CD14-positive monocyte (primary cell): ENCODE data around the gene GRM2. TPM values are rescaled to one million over a fixed set of nuclear protein-coding genes. Genes with fewer than 3 reads are reported as not detected.

Experiments used
- DNase-seq, 3 donors: peaks; one replicate each; pipeline ENCODE4 v3.0.0-alpha.2; 2011 to 2022
- H2AFZ ChIP-seq: 2 replicates; pipeline ENCODE4 v1.6.0; 2012; ENCODE audit warnings: mild to moderate bottlenecking, low read depth, low read length, inconsistent platforms; ENCODE audit not compliant: insufficient read depth, poor library complexity, severe bottlenecking
- H3K27ac ChIP-seq, 2 donors: 1 replicate in 1 of 2; 2 replicates in 1 of 2; pipeline ENCODE4 v1.5.1; 2012 to 2013; ENCODE audit warnings: low read length in 2 of 2, control low read depth in 1 of 2, inconsistent platforms in 1 of 2, low read depth in 1 of 2, mild to moderate bottlenecking in 1 of 2
- H3K27me3 ChIP-seq, 2 donors: one replicate each; pipeline versions ENCODE4 v1.6.0 to v1.6.1; 2011 to 2013; ENCODE audit warnings: low read length in 2 of 2; ENCODE audit not compliant: control insufficient read depth in 2 of 2, insufficient read depth in 2 of 2
- H3K36me3 ChIP-seq, 2 donors: replicated peaks in 1 of 2; 1 replicate in 1 of 2; 2 replicates in 1 of 2; pipeline versions ENCODE4 v1.5.1 to v1.6.1; 2012 to 2013; ENCODE audit warnings: low read length in 2 of 2, control low read depth in 1 of 2, inconsistent platforms in 1 of 2, mild to moderate bottlenecking in 1 of 2; ENCODE audit not compliant: insufficient read depth in 2 of 2, control insufficient read depth in 1 of 2
- H3K4me1 ChIP-seq, 2 donors: 1 replicate in 1 of 2; 2 replicates in 1 of 2; pipeline versions ENCODE4 v1.5.1 to v1.6.1; 2012 to 2013; ENCODE audit warnings: low read length in 2 of 2, control low read depth in 1 of 2, inconsistent platforms in 1 of 2, mild to moderate bottlenecking in 1 of 2, moderate library complexity in 1 of 2; ENCODE audit not compliant: insufficient read depth in 2 of 2, control insufficient read depth in 1 of 2
- H3K4me2 ChIP-seq: replicated peaks from 2 replicates; pipeline ENCODE3; 2012; ENCODE audit warnings: low read length, moderate library complexity, mild to moderate bottlenecking; ENCODE audit not compliant: poor library complexity, severe bottlenecking; ENCODE audit errors: extremely low read depth
- H3K4me3 ChIP-seq, 3 experiments: fragments of 200-600 bp in 1 of 3; sonication (generic) in 1 of 3; replicated peaks in 1 of 3; 1 replicate in 2 of 3; 2 replicates in 1 of 3; pipeline ENCODE4 v1.5.1; 2011 to 2013; ENCODE audit warnings: low read length in 3 of 3, mild to moderate bottlenecking in 3 of 3, control low read depth in 2 of 3, low read depth in 2 of 3, inconsistent platforms in 1 of 3, moderate library complexity in 1 of 3
- H3K79me2 ChIP-seq: 2 replicates; pipeline ENCODE4 v1.6.0; 2012; ENCODE audit warnings: mild to moderate bottlenecking, control low read depth, inconsistent platforms, low read length, moderate library complexity; ENCODE audit not compliant: insufficient read depth
- H3K9ac ChIP-seq: 2 replicates; pipeline ENCODE4 v1.6.0; 2017; ENCODE audit warnings: low read length, mild to moderate bottlenecking; ENCODE audit not compliant: insufficient read depth, poor library complexity, severe bottlenecking
- H3K9me3 ChIP-seq, 2 donors: replicated peaks in 1 of 2; 1 replicate in 1 of 2; 2 replicates in 1 of 2; pipeline versions ENCODE4 v1.5.1 to v1.6.1; 2012 to 2013; ENCODE audit warnings: low read length in 2 of 2, control low read depth in 1 of 2; ENCODE audit not compliant: control insufficient read depth in 1 of 2, insufficient read depth in 1 of 2
- H4K20me1 ChIP-seq: 2 replicates; pipeline ENCODE4 v1.6.0; 2012; ENCODE audit warnings: mild to moderate bottlenecking, low read length, control low read depth, moderate library complexity; ENCODE audit not compliant: insufficient read depth
- H3K27ac Mint-ChIP-seq, 7 donors: one replicate each; pipeline ENCODE4 v1.8.0; 2020; ENCODE audit warnings: mild to moderate bottlenecking in 7 of 7, mixed read lengths in 7 of 7, moderate library complexity in 6 of 7, inconsistent platforms in 2 of 7
- H3K27me3 Mint-ChIP-seq, 3 donors: one replicate each; pipeline ENCODE4 v1.8.0; 2021 to 2022; ENCODE audit warnings: low read depth in 3 of 3, mild to moderate bottlenecking in 3 of 3, mixed read lengths in 3 of 3, moderate library complexity in 3 of 3, inconsistent platforms in 1 of 3
- H3K36me3 Mint-ChIP-seq, 2 donors: one replicate each; pipeline ENCODE4 v1.8.0; 2020; ENCODE audit warnings: mixed read lengths in 2 of 2, inconsistent platforms in 1 of 2, mild to moderate bottlenecking in 1 of 2
- H3K4me1 Mint-ChIP-seq: one replicate; pipeline ENCODE4 v1.8.0; 2020; ENCODE audit warnings: mild to moderate bottlenecking, mixed read lengths
- H3K4me3 Mint-ChIP-seq, 2 donors: one replicate each; pipeline ENCODE4 v1.8.0; 2020; ENCODE audit warnings: mild to moderate bottlenecking in 2 of 2, mixed read lengths in 2 of 2, moderate library complexity in 1 of 2
- H3K9me3 Mint-ChIP-seq, 7 donors: one replicate each; pipeline ENCODE4 v1.8.0; 2020 to 2022; ENCODE audit warnings: mixed read lengths in 7 of 7, mild to moderate bottlenecking in 6 of 7, moderate library complexity in 6 of 7, inconsistent platforms in 2 of 7
- CTCF ChIP-seq: fragments of 200-600 bp; IDR thresholded peaks from one replicate; pipeline ENCODE4 v1.8.0; 2022; ENCODE audit warnings: antibody characterized with exemption, mild to moderate bottlenecking
- WGBS: methylation state at CpG from one replicate; pipeline ENCODE4 v1.1.5; 2013; ENCODE audit warnings: missing lambda C conversion rate; ENCODE audit not compliant: insufficient coverage; 5-methylcytosine and 5-hydroxymethylcytosine counted together
- intact Hi-C, 2 donors: fragments of 100-400 bp; cut with micrococcal nuclease; formaldehyde crosslinking; loops; one replicate each; pipeline versions ENCODE4 v1.15.0 to v1.15.1; 2023
- polyA plus RNA-seq, 3 donors: library from polyadenylated mRNA; depleted of rRNA in 1 of 3; unstranded in 2 of 3; stranded (reverse) in 1 of 3; fragments of 300-500 nt in 2 of 3; fragments of >200 nt in 1 of 3; fragmentation: Illumina TruSeq in 2 of 3; gene quantifications; 1 replicate in 2 of 3; 2 replicates in 1 of 3; pipeline ENCODE4 v1.2.3, GENCODE V29; 2012 to 2021

Gene GRM2
- polyA plus RNA-seq, 3 donors = 0.72 TPM; not detected in 2

- Mint-ChIP-seq H3K27me3 (peaks cover 7 to 17% (median 12%) of the 10 kb centered on the region in 3 donors), H3K36me3 (peaks cover 42 to 52% of the 10 kb centered on the region in 2 donors), H3K9me3 (peaks cover 0 to 7% (median 0%) of the 10 kb centered on the region in 7 donors), H3K4me1 (no peaks in the 10 kb centered on the region), H3K4me3 (no peak overlapping the region), H3K27ac (peak overlapping the region in 1 of 7 donors; percentile 47)
- H2AFZ ChIP-seq = no peak overlapping the region
- no peak overlapping the region for H3K9ac ChIP-seq
- no peak overlapping the region for H3K4me2 ChIP-seq
- H3K27me3 ChIP-seq = peaks cover 0 to 8% of the 10 kb centered on the region in 2 donors
- peaks cover 23% of the 10 kb centered on the region for H4K20me1 ChIP-seq
- no peaks in the 10 kb centered on the region for H3K79me2 ChIP-seq
- no peak for TF ChIP-seq CTCF
- intact Hi-C loops = no loop called here
- no peaks in the 10 kb centered on the region for H3K9me3 ChIP-seq
- no peak overlapping the region for H3K4me3 ChIP-seq
- H3K4me1 ChIP-seq = no peaks in the 10 kb centered on the region
- H3K36me3 ChIP-seq = peaks cover 45 to 51% of the 10 kb centered on the region in 2 donors
- no peak overlapping the region for H3K27ac ChIP-seq
- DNase-seq = no peak
- no CpG with 5 or more reads among the region's 3 CpGs for WGBS
Observed at GRCh38 chr3:51706021-51706485, 815 bp upstream of the GRM2 start.

- Mint-ChIP-seq H3K4me3 (no peak overlapping the region), H3K4me1 (no peaks in the 10 kb centered on the region), H3K36me3 (peaks cover 23 to 30% of the 10 kb centered on the region in 2 donors), H3K9me3 (peaks cover 0 to 7% (median 0%) of the 10 kb centered on the region in 7 donors), H3K27ac (no peak overlapping the region), H3K27me3 (peaks cover 8 to 18% (median 12%) of the 10 kb centered on the region in 3 donors)
- 63% methylated on average over 2 of the region's 3 CpGs for WGBS
- Histone ChIP-seq H3K4me3 (no peak overlapping the region), H3K36me3 (peaks cover 23 to 28% of the 10 kb centered on the region in 2 donors), H3K27me3 (peaks cover 0 to 8% of the 10 kb centered on the region in 2 donors), H3K9me3 (no peaks in the 10 kb centered on the region), H3K27ac (no peak overlapping the region), H2AFZ (no peak overlapping the region), H4K20me1 (peaks cover 23% of the 10 kb centered on the region), H3K4me1 (no peaks in the 10 kb centered on the region), H3K4me2 (no peak overlapping the region), H3K9ac (no peak overlapping the region), H3K79me2 (no peaks in the 10 kb centered on the region)
- intact Hi-C loops = no loop called here
- no peak for DNase-seq
- no peak for TF ChIP-seq CTCF
Observed at GRCh38 chr3:51708216-51708845, 1.5 kb downstream of the GRM2 start.
